CD14-positive monocyte (primary cell): Measurements from ENCODE around the gene CBX5. TPM values are rescaled to one million over a fixed set of nuclear protein-coding genes. Genes with fewer than 3 reads are reported as not detected.

ENCODE experiments used
- DNase-seq, 3 donors: peaks; one replicate each; pipeline ENCODE4 v3.0.0-alpha.2; 2011 to 2022
- H2AFZ ChIP-seq: 2 replicates; pipeline ENCODE4 v1.6.0; 2012; ENCODE audit warnings: mild to moderate bottlenecking, low read depth, low read length, inconsistent platforms; ENCODE audit not compliant: insufficient read depth, poor library complexity, severe bottlenecking
- H3K27ac ChIP-seq, 2 donors: 1 replicate in 1 of 2; 2 replicates in 1 of 2; pipeline ENCODE4 v1.5.1; 2012 to 2013; ENCODE audit warnings: low read length in 2 of 2, control low read depth in 1 of 2, inconsistent platforms in 1 of 2, low read depth in 1 of 2, mild to moderate bottlenecking in 1 of 2
- H3K27me3 ChIP-seq, 2 donors: one replicate each; pipeline versions ENCODE4 v1.6.0 to v1.6.1; 2011 to 2013; ENCODE audit warnings: low read length in 2 of 2; ENCODE audit not compliant: control insufficient read depth in 2 of 2, insufficient read depth in 2 of 2
- H3K36me3 ChIP-seq, 2 donors: replicated peaks in 1 of 2; 1 replicate in 1 of 2; 2 replicates in 1 of 2; pipeline versions ENCODE4 v1.5.1 to v1.6.1; 2012 to 2013; ENCODE audit warnings: low read length in 2 of 2, control low read depth in 1 of 2, inconsistent platforms in 1 of 2, mild to moderate bottlenecking in 1 of 2; ENCODE audit not compliant: insufficient read depth in 2 of 2, control insufficient read depth in 1 of 2
- H3K4me1 ChIP-seq, 2 donors: 1 replicate in 1 of 2; 2 replicates in 1 of 2; pipeline versions ENCODE4 v1.5.1 to v1.6.1; 2012 to 2013; ENCODE audit warnings: low read length in 2 of 2, control low read depth in 1 of 2, inconsistent platforms in 1 of 2, mild to moderate bottlenecking in 1 of 2, moderate library complexity in 1 of 2; ENCODE audit not compliant: insufficient read depth in 2 of 2, control insufficient read depth in 1 of 2
- H3K4me2 ChIP-seq: replicated peaks from 2 replicates; pipeline ENCODE3; 2012; ENCODE audit warnings: low read length, moderate library complexity, mild to moderate bottlenecking; ENCODE audit not compliant: poor library complexity, severe bottlenecking; ENCODE audit errors: extremely low read depth
- H3K4me3 ChIP-seq, 3 experiments: fragments of 200-600 bp in 1 of 3; sonication (generic) in 1 of 3; replicated peaks in 1 of 3; 1 replicate in 2 of 3; 2 replicates in 1 of 3; pipeline ENCODE4 v1.5.1; 2011 to 2013; ENCODE audit warnings: low read length in 3 of 3, mild to moderate bottlenecking in 3 of 3, control low read depth in 2 of 3, low read depth in 2 of 3, inconsistent platforms in 1 of 3, moderate library complexity in 1 of 3
- H3K79me2 ChIP-seq: 2 replicates; pipeline ENCODE4 v1.6.0; 2012; ENCODE audit warnings: mild to moderate bottlenecking, control low read depth, inconsistent platforms, low read length, moderate library complexity; ENCODE audit not compliant: insufficient read depth
- H3K9ac ChIP-seq: 2 replicates; pipeline ENCODE4 v1.6.0; 2017; ENCODE audit warnings: low read length, mild to moderate bottlenecking; ENCODE audit not compliant: insufficient read depth, poor library complexity, severe bottlenecking
- H3K9me3 ChIP-seq, 2 donors: replicated peaks in 1 of 2; 1 replicate in 1 of 2; 2 replicates in 1 of 2; pipeline versions ENCODE4 v1.5.1 to v1.6.1; 2012 to 2013; ENCODE audit warnings: low read length in 2 of 2, control low read depth in 1 of 2; ENCODE audit not compliant: control insufficient read depth in 1 of 2, insufficient read depth in 1 of 2
- H4K20me1 ChIP-seq: 2 replicates; pipeline ENCODE4 v1.6.0; 2012; ENCODE audit warnings: mild to moderate bottlenecking, low read length, control low read depth, moderate library complexity; ENCODE audit not compliant: insufficient read depth
- H3K27ac Mint-ChIP-seq, 7 donors: one replicate each; pipeline ENCODE4 v1.8.0; 2020; ENCODE audit warnings: mild to moderate bottlenecking in 7 of 7, mixed read lengths in 7 of 7, moderate library complexity in 6 of 7, inconsistent platforms in 2 of 7
- H3K27me3 Mint-ChIP-seq, 3 donors: one replicate each; pipeline ENCODE4 v1.8.0; 2021 to 2022; ENCODE audit warnings: low read depth in 3 of 3, mild to moderate bottlenecking in 3 of 3, mixed read lengths in 3 of 3, moderate library complexity in 3 of 3, inconsistent platforms in 1 of 3
- H3K36me3 Mint-ChIP-seq, 2 donors: one replicate each; pipeline ENCODE4 v1.8.0; 2020; ENCODE audit warnings: mixed read lengths in 2 of 2, inconsistent platforms in 1 of 2, mild to moderate bottlenecking in 1 of 2
- H3K4me1 Mint-ChIP-seq: one replicate; pipeline ENCODE4 v1.8.0; 2020; ENCODE audit warnings: mild to moderate bottlenecking, mixed read lengths
- H3K4me3 Mint-ChIP-seq, 2 donors: one replicate each; pipeline ENCODE4 v1.8.0; 2020; ENCODE audit warnings: mild to moderate bottlenecking in 2 of 2, mixed read lengths in 2 of 2, moderate library complexity in 1 of 2
- H3K9me3 Mint-ChIP-seq, 7 donors: one replicate each; pipeline ENCODE4 v1.8.0; 2020 to 2022; ENCODE audit warnings: mixed read lengths in 7 of 7, mild to moderate bottlenecking in 6 of 7, moderate library complexity in 6 of 7, inconsistent platforms in 2 of 7
- WGBS: methylation state at CpG from one replicate; pipeline ENCODE4 v1.1.5; 2013; ENCODE audit warnings: missing lambda C conversion rate; ENCODE audit not compliant: insufficient coverage; 5-methylcytosine and 5-hydroxymethylcytosine counted together
- intact Hi-C, 2 donors: fragments of 100-400 bp; cut with micrococcal nuclease; formaldehyde crosslinking; loops; one replicate each; pipeline versions ENCODE4 v1.15.0 to v1.15.1; 2023
- polyA plus RNA-seq, 3 donors: library from polyadenylated mRNA; depleted of rRNA in 1 of 3; unstranded in 2 of 3; stranded (reverse) in 1 of 3; fragments of 300-500 nt in 2 of 3; fragments of >200 nt in 1 of 3; fragmentation: Illumina TruSeq in 2 of 3; gene quantifications; 1 replicate in 2 of 3; 2 replicates in 1 of 3; pipeline ENCODE4 v1.2.3, GENCODE V29; 2012 to 2021
- TF ChIP-seq, protein P1 (sequence below): fragments of 200-600 bp; IDR thresholded peaks from one replicate; pipeline ENCODE4 v1.8.0; 2022; ENCODE audit warnings: antibody characterized with exemption, mild to moderate bottlenecking

Gene CBX5
- polyA plus RNA-seq, 3 donors: 2.9 to 5.4 (median 4.8) TPM

DNA sequence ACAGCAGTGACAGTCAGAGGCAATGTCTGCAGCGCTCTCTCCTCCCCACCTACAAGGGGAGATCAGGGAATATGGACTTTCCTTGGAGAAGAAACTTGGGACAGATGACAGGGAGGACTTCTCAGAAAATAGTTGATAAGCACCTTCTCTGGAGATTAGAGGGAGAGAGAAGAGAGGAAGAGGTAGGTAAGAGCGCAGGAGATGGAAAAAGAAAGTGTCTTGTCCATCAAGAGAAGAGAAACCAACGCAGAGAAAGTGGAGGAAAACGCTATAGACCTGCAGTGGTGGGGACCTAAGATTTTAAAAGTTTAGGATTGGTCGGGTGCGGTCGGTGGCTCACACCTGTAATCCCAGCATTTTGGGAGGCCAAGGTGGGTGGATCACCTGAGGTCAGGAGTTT is 75.6 kb downstream of the CBX5 start:
- Mint-ChIP-seq H3K4me1 (peaks cover 4% of the 10 kb centered on the region), H3K9me3 (peaks cover 0 to 2% (median 0%) of the 10 kb centered on the region in 7 donors), H3K4me3 (peak overlapping the region in 1 of 2 donors; percentile 16), H3K27ac (peak overlapping the region in 1 of 7 donors; percentile 57), H3K27me3 (peaks cover 47 to 78% (median 74%) of the 10 kb centered on the region in 3 donors), H3K36me3 (no peaks in the 10 kb centered on the region)
- H3K4me1 ChIP-seq: no peaks in the 10 kb centered on the region
- H3K36me3 ChIP-seq: no peaks in the 10 kb centered on the region
- peaks cover 4 to 53% of the 10 kb centered on the region in 2 donors for H3K27me3 ChIP-seq
- DNase-seq: no peak
- WGBS: 90% methylated on average over 3 of the region's 7 CpGs
- no peak overlapping the region for H3K9ac ChIP-seq
- no peak overlapping the region for H2AFZ ChIP-seq
- no peak overlapping the region for H3K4me3 ChIP-seq
- H4K20me1 ChIP-seq: no peaks in the 10 kb centered on the region
- TF ChIP-seq, protein P1, sequence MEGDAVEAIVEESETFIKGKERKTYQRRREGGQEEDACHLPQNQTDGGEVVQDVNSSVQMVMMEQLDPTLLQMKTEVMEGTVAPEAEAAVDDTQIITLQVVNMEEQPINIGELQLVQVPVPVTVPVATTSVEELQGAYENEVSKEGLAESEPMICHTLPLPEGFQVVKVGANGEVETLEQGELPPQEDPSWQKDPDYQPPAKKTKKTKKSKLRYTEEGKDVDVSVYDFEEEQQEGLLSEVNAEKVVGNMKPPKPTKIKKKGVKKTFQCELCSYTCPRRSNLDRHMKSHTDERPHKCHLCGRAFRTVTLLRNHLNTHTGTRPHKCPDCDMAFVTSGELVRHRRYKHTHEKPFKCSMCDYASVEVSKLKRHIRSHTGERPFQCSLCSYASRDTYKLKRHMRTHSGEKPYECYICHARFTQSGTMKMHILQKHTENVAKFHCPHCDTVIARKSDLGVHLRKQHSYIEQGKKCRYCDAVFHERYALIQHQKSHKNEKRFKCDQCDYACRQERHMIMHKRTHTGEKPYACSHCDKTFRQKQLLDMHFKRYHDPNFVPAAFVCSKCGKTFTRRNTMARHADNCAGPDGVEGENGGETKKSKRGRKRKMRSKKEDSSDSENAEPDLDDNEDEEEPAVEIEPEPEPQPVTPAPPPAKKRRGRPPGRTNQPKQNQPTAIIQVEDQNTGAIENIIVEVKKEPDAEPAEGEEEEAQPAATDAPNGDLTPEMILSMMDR: no peak
- H3K79me2 ChIP-seq: no peaks in the 10 kb centered on the region
- no peak overlapping the region for H3K4me2 ChIP-seq
- H3K27ac ChIP-seq: no peak overlapping the region
- H3K9me3 ChIP-seq: no peaks in the 10 kb centered on the region
- intact Hi-C loops: loop anchor here (5.0 to 10.0 kb wide), 2 partner anchors 197 to 500 kb away; partner anchors contain the start of gene HOXC8 (in 1 of the 2)

DNA sequence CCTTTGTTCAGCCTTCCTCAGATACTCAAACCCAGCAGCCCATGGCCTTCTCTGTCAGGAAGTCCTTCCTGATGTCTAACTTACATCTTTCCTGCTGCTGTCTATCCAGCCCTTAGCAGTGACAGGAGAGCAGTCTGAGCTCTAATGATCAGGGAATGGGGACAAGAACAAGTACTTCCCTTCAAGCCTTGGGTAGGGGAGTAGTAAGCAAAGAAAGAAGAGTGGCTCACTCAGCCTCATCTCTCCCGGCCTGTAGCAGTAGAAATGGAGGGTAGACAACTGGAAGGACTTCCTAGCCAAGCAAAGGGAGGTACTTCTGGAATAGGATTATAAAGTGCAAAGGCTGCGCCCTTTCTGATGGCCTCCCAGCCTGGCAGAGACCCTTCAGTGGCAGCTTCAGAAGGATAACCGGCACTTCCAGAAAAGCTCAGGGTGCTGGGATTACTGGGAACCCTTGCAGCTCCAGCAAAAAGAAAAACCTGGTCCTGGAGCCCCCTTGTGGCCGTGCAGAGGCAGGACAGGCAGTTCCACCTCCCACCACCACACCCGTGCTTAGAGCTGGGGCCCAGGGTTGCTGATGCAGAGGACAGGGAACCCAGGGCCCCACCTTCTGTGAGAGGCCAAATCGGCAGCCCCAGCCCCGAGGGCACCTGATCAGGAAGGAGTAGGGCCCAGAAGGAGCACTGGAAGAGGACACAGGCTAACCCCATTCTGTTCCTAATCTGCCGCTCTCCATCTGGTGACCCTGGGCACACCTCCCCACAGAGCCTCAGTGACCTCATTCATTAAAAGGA is 78.7 kb downstream of the CBX5 start:
- Mint-ChIP-seq H3K36me3 (peaks cover 0 to 3% of the 10 kb centered on the region in 2 donors), H3K27ac (no peak overlapping the region), H3K9me3 (peaks cover 0 to 10% (median 4%) of the 10 kb centered on the region in 7 donors), H3K4me3 (peak overlapping the region in 1 of 2 donors; percentile 30), H3K27me3 (peaks cover 44 to 75% (median 70%) of the 10 kb centered on the region in 3 donors), H3K4me1 (peaks cover 25% of the 10 kb centered on the region)
- Histone ChIP-seq H3K27ac (no peak overlapping the region), H3K4me3 (no peak overlapping the region), H3K9ac (no peak overlapping the region), H3K9me3 (no peaks in the 10 kb centered on the region), H3K27me3 (peaks cover 3 to 38% of the 10 kb centered on the region in 2 donors), H3K4me1 (peaks cover 13 to 17% of the 10 kb centered on the region in 2 donors), H2AFZ (no peak overlapping the region), H4K20me1 (no peaks in the 10 kb centered on the region), H3K36me3 (no peaks in the 10 kb centered on the region), H3K4me2 (no peak overlapping the region), H3K79me2 (no peaks in the 10 kb centered on the region)
- WGBS: 17% methylated on average over 6 of the region's 8 CpGs
- TF ChIP-seq, protein P1: peak; percentile 99
- intact Hi-C loops: loop anchor here (2.0 to 10.0 kb wide), 3 partner anchors 194 to 496 kb away; partner anchors contain the start of gene HOXC8 (in 1 of the 2)
- peak; percentile 59 to 73 (median 62) for DNase-seq
